Upper lobe of left lung (tissue), 6 donors: ENCODE results near the gene OSBPL5. TPM values are rescaled to one million over a fixed set of nuclear protein-coding genes. Genes with fewer than 3 reads are reported as not detected.

ENCODE experiments used
- ATAC-seq, 2 donors: fragments of 200-7000 bp; cut with Tn5 transposase; one replicate each; pipeline ENCODE4 v1.9.1; 2022; ENCODE audit warnings: mild to moderate bottlenecking in 2 of 2, moderate library complexity in 2 of 2; ENCODE audit not compliant: low FRiP score in 2 of 2
- DNase-seq, 2 donors: peaks; one replicate each; pipeline ENCODE4 v3.0.0-alpha.2; 2019 to 2020
- H3K27ac ChIP-seq, 4 donors: fragments of 200-600 bp; sonication (generic); one replicate each; pipeline ENCODE4 v1.5.1; 2016 to 2019
- H3K27me3 ChIP-seq, 4 donors: fragments of 200-600 bp; sonication (generic); one replicate each; pipeline ENCODE4 v1.5.1; 2017 to 2019
- H3K36me3 ChIP-seq, 4 donors: fragments of 200-600 bp; sonication (generic); one replicate each; pipeline ENCODE4 v1.5.1; 2016 to 2019
- H3K4me1 ChIP-seq, 4 donors: fragments of 200-600 bp; sonication (generic); one replicate each; pipeline ENCODE4 v1.5.1; 2018 to 2019
- H3K4me3 ChIP-seq, 4 donors: fragments of 200-600 bp; sonication (generic); one replicate each; pipeline ENCODE4 v1.5.1; 2017 to 2019; ENCODE audit warnings: mild to moderate bottlenecking in 2 of 4, moderate library complexity in 1 of 4
- H3K9me3 ChIP-seq, 4 donors: fragments of 200-600 bp; sonication (generic); one replicate each; pipeline ENCODE4 v1.5.1; 2018 to 2019
- CTCF ChIP-seq, 6 experiments: fragments of 450-650 bp in 4 of 6; fragments of 200-600 bp in 2 of 6; sonication (generic) in 2 of 6; IDR thresholded peaks; one replicate each; pipeline ENCODE4 v1.5.1; 2016 to 2019; ENCODE audit warnings: antibody characterized with exemption in 6 of 6
- EP300 ChIP-seq, 4 donors: sonication (generic); formaldehyde crosslinking; IDR thresholded peaks; one replicate each; pipeline ENCODE4 v1.5.1; 2017; ENCODE audit warnings: antibody characterized with exemption in 4 of 4, control low read depth in 2 of 4
- POLR2A ChIP-seq, 4 donors: fragments of 450-650 bp; IDR thresholded peaks; one replicate each; pipeline ENCODE4 v1.5.1; 2016 to 2017; ENCODE audit warnings: antibody characterized with exemption in 4 of 4, mild to moderate bottlenecking in 2 of 4
- POLR2AphosphoS5 ChIP-seq, 2 donors: sonication (generic); formaldehyde crosslinking; IDR thresholded peaks; one replicate each; pipeline ENCODE4 v1.5.1; 2017; ENCODE audit warnings: antibody characterized with exemption in 2 of 2
- WGBS, 2 donors: methylation state at CpG; one replicate each; pipeline ENCODE4 v1.1.5; 2017 to 2018; 5-methylcytosine and 5-hydroxymethylcytosine counted together
- total RNA-seq, 6 donors: library from RNA; depleted of rRNA in 4 of 6; stranded (reverse); fragments of >200 nt in 4 of 6; gene quantifications; one replicate each; pipeline versions ENCODE4 v1.1.0 to v1.2.1, GENCODE V29; 2016 to 2021
- donor health status: DM: no; HTN: no; CAD: no; lungs with moderate emphysema.
- donor health status: DM: no; HTN: yes; CAD: no; lungs with severe emphysema.

The OSBPL5 gene
- total RNA-seq, 6 donors from 2014 or later: 23.4 to 66.9 (median 48.3) TPM

- H3K4me1 ChIP-seq: peaks cover 3 to 16% (median 10%) of the 10 kb centered on the region in 4 donors
- 63 to 80% methylated on average over 9 of the region's 9 CpGs for WGBS, 2 donors
- H3K4me3 ChIP-seq: no peak overlapping the region
- no peak overlapping the region for H3K27ac ChIP-seq
- peaks cover 0 to 29% (median 8%) of the 10 kb centered on the region in 4 donors for H3K36me3 ChIP-seq
- peak in 1 of 4 donors; percentile 4 for TF ChIP-seq EP300 (IDR thresholded peaks at IDR 0.05)
- TF ChIP-seq POLR2A (IDR thresholded peaks at IDR 0.05): no peak
- DNase-seq (no peak), ATAC-seq (no peak)
- H3K9me3 ChIP-seq: peaks cover 0 to 6% (median 0%) of the 10 kb centered on the region in 4 donors
- H3K27me3 ChIP-seq: no peaks in the 10 kb centered on the region
These were observed 53.0 kb downstream of the OSBPL5 start for GRCh38 chr11:3111919-3112690.

DNA sequence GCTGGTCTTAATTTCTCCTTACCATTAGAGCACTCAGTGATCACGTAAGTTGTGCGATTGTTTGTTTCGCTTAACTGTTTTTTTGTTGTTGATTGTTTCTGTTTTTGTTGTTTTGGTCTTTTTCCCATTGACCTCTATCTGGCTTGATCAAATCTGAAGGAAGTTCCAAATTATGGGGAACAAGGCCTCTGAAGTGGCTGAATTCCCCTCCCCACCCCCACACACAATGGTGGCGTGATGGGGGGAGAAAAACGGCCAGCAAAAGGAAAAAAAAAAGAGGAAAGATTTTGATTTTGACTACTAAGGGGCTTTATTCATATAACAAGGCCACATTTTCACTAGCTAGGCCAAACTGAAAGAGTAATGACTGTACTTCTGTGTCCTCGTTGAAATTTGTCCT, 53.6 kb downstream of the OSBPL5 start:
- 78 to 79% methylated on average over 6 of the region's 6 CpGs for WGBS, 2 donors
- H3K36me3 ChIP-seq: peaks cover 0 to 36% (median 12%) of the 10 kb centered on the region in 4 donors
- ATAC-seq (no peak), DNase-seq (no peak)
- no peak overlapping the region for H3K27ac ChIP-seq
- no peak overlapping the region for H3K4me3 ChIP-seq
- no peaks in the 10 kb centered on the region for H3K27me3 ChIP-seq
- H3K4me1 ChIP-seq: peaks cover 3 to 16% (median 10%) of the 10 kb centered on the region in 4 donors
- H3K9me3 ChIP-seq: peaks cover 0 to 6% (median 0%) of the 10 kb centered on the region in 4 donors
- no peak for TF ChIP-seq POLR2A (IDR thresholded peaks at IDR 0.05)
- TF ChIP-seq CTCF (IDR thresholded peaks at IDR 0.05): no peak
- no peak for TF ChIP-seq POLR2AphosphoS5 (IDR thresholded peaks at IDR 0.05)
- no peak for TF ChIP-seq EP300 (IDR thresholded peaks at IDR 0.05)

GRCh38 chr11:3109921-3110706, 55.0 kb downstream of the OSBPL5 start:
- Histone ChIP-seq H3K4me1 (peaks cover 3 to 16% (median 10%) of the 10 kb centered on the region in 4 donors), H3K4me3 (no peak overlapping the region), H3K27me3 (no peaks in the 10 kb centered on the region), H3K36me3 (peaks cover 0 to 48% (median 16%) of the 10 kb centered on the region in 4 donors), H3K9me3 (peaks cover 0 to 6% (median 0%) of the 10 kb centered on the region in 4 donors), H3K27ac (no peak overlapping the region)
- ATAC-seq (peak; percentile 66 to 83), DNase-seq (peak; percentile 61 to 64)
- WGBS, 2 donors: 69 to 74% methylated on average over 13 to 14 of the region's 14 CpGs
- no peak for TF ChIP-seq POLR2AphosphoS5 (IDR thresholded peaks at IDR 0.05)
- TF ChIP-seq CTCF (IDR thresholded peaks at IDR 0.05): peak; percentile 67 to 86 (median 80)

- Histone ChIP-seq H3K27ac (no peak overlapping the region), H3K4me3 (no peak overlapping the region), H3K36me3 (peaks cover 0 to 46% (median 17%) of the 10 kb centered on the region in 4 donors), H3K4me1 (peaks cover 3 to 16% (median 10%) of the 10 kb centered on the region in 4 donors), H3K27me3 (no peaks in the 10 kb centered on the region), H3K9me3 (no peaks in the 10 kb centered on the region)
- no peak for ATAC-seq
- WGBS, 2 donors: 78 to 87% methylated on average over 3 to 7 of the region's 7 CpGs
- DNase-seq: no peak
- no peak for TF ChIP-seq EP300 (IDR thresholded peaks at IDR 0.05)
- no peak for TF ChIP-seq POLR2AphosphoS5 (IDR thresholded peaks at IDR 0.05)
- TF ChIP-seq CTCF (IDR thresholded peaks at IDR 0.05): no peak
- TF ChIP-seq POLR2A (IDR thresholded peaks at IDR 0.05): no peak
These were observed 55.7 kb downstream of the OSBPL5 start for GRCh38 chr11:3109434-3109833.

GRCh38 chr11:3108183-3108721, 56.9 kb downstream of the OSBPL5 start:
- TF ChIP-seq EP300 (IDR thresholded peaks at IDR 0.05) (no peak), CTCF (IDR thresholded peaks at IDR 0.05) (no peak), POLR2A (IDR thresholded peaks at IDR 0.05) (no peak), POLR2AphosphoS5 (IDR thresholded peaks at IDR 0.05) (no peak)
- Histone ChIP-seq H3K36me3 (peaks cover 0 to 48% (median 20%) of the 10 kb centered on the region in 4 donors), H3K4me1 (peaks cover 3 to 16% (median 10%) of the 10 kb centered on the region in 4 donors), H3K27ac (no peak overlapping the region), H3K27me3 (no peaks in the 10 kb centered on the region), H3K4me3 (no peak overlapping the region), H3K9me3 (no peaks in the 10 kb centered on the region)
- ATAC-seq (no peak), DNase-seq (peak; percentile 18 to 70)
- WGBS, 2 donors: 83 to 87% methylated on average over 6 to 10 of the region's 11 CpGs
